ENCODE measurements around the gene QRFP.

Gene QRFP

DNA sequence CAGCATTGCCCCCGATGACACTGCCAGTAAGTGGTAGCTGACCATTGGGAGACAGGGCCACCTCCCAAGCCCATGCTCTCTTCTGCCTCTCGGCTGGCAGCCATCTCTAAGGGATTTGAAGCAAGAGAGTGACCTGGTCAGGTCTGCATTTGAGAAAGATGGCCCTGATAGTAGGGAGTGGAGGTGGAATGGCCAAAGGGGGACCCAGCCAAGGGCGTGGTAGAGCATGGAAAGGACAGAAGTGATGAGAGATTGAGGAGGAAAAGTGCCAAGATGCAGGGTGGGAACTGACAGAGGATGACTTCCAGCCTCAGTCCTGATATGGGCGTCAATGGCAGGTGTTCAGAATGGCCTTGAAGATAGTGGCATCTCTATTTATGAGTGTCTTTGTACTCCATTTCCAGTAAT is 52.6 kb downstream of the QRFP start:
- DNase-seq (ENCODE audit: low read depth, low spot score): no peak
- no peak overlapping the region for H3K4me3 ChIP-seq (ENCODE audit: low read depth, low read length)
- in situ Hi-C loops (cut with HindIII; ENCODE audit: low sequenced_read_pairs): no loop called here
- TF ChIP-seq, protein P1, sequence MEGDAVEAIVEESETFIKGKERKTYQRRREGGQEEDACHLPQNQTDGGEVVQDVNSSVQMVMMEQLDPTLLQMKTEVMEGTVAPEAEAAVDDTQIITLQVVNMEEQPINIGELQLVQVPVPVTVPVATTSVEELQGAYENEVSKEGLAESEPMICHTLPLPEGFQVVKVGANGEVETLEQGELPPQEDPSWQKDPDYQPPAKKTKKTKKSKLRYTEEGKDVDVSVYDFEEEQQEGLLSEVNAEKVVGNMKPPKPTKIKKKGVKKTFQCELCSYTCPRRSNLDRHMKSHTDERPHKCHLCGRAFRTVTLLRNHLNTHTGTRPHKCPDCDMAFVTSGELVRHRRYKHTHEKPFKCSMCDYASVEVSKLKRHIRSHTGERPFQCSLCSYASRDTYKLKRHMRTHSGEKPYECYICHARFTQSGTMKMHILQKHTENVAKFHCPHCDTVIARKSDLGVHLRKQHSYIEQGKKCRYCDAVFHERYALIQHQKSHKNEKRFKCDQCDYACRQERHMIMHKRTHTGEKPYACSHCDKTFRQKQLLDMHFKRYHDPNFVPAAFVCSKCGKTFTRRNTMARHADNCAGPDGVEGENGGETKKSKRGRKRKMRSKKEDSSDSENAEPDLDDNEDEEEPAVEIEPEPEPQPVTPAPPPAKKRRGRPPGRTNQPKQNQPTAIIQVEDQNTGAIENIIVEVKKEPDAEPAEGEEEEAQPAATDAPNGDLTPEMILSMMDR (IDR thresholded peaks at IDR 0.05; ENCODE audit: low read depth, low read length): no peak

DNA sequence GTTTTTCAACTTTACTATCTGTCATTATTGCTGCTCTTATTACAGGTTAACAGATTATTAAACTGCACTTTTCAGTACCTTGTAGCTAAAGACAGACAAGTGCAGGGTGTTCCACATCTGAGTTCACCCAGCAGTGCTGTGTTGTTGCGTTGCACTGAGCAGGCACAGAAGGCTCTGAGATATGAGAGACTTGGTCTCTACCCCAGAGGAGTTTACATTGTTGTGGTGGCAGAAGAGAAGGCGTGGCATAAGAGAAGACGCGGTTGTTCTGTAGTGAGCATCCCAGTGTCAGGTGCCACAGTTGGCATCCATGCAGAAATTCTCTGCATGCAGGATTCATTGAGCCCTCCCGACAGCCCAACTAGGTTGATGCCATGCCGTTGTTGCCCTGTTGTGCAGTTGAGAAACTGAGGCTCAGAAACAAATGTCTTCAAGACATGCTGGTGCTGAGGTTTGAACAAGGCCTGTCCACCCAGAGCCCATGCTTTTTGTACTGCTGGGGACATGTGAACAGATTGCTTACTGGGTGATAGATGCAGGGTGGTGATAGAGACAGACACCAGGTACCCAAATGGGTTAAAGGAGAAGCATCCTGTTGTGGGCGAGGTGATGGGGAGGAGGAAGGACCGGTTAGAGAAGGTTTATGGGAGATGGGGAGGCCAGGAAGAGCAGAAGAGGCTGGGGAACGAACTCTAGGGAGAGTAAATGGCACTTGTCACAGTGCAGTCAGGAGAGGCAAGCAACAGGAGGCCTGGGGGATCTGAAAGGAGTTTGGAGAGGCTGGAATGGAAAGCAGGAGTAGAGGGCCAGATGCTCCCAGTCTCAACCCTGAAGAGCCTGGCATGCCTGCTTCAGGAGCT is 53.3 kb downstream of the QRFP start:
- DNase-seq (ENCODE audit: low read depth, low spot score): no peak
- H3K4me3 ChIP-seq (ENCODE audit: low read depth, low read length): no peak overlapping the region
- in situ Hi-C loops (cut with HindIII; ENCODE audit: low sequenced_read_pairs): no loop called here
- TF ChIP-seq, protein P1 (IDR thresholded peaks at IDR 0.05; ENCODE audit: low read depth, low read length): no peak
